Stimulated activated CD8-positive, alpha-beta memory T cell treated with anti-CD3 and anti-CD28 coated beads, Interleukin-15, amount 100 ng/mL, for 24 hours (primary cell): ENCODE data around the gene LAMA5.

Source experiments
- DNase-seq: peaks from one replicate; pipeline ENCODE4 v3.0.0-alpha.2; 2020; ENCODE audit warnings: low read depth

Gene LAMA5

DNA sequence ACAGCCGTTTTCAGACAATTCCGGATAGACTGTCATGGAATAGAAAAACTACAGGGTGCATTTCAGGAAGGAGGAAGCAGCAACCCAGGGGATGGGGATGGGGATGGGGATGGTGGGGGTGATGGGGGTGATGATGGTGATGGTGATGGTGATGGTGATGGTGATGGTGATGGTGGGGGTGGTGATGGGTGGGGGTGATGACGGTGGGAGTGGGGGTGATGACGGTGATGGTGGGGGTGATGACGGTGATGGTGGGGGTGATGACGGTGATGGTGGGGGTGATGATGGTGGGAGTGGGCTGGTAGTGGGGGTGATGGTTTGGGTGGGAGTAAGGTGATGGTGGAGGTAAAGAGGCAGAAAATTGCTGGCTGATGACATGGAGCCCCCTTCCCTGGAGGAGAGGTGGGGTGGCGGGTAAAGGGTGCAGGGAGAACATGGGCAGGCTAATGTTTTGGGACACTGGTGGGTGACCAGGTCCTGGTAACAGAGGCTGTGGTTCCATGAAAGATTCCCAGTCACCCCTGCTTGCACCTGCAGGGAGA lies 17.5 kb downstream of the LAMA5 start:
- no peak for DNase-seq

DNA sequence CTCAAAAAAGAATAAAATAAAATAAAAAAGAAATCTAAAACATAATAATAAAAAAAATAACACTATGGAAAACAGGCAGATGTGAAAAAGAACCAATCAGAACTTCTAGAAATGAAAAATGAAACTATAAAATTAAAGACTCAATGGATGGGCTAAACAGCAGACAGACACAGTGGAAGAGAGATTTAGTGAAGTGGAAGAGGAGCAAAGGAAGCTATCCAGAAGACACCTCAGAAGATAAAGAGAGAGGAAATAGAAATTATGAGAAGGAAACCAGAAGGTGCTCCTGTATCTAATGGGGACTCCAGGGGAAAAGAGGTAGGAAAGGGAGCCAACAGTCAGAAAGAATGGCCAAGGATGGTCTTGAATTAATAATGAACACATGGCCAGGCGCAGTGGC lies 18.5 kb downstream of the LAMA5 start:
- no peak for DNase-seq

DNA sequence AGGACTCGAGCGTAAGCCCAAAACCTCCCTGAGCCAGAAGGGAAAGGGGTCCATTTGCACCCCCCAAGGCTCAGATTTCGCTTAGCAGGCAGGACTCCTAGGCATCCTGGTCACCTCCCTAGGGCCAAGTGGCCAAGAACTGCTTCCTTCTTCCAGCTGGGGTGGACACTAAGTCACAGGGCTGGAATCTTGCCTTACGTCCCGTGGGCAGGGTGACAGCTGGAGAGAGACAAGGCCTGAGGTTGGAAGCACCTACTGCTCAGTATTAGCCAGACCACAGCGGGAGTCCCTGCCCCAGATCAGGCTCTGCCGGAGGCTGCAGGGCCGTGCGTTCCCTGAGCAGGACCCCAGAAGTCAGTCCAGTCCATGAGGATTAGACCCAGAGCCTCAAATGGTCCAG lies 19.7 kb downstream of the LAMA5 start:
- no peak for DNase-seq

DNA sequence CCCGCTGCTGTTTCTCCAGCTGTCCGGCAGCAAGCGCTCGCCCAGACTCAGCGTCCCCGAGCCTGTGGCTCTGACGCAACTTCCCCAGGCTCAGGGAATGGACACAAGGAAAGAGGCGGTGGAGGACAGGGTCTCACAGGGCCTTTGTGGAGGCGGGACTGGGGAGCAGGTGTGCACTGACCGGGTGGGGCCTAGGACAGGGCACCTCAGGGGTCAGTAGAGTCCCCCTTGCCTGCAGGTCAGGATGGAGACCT lies 20.0 kb downstream of the LAMA5 start:
- no peak for DNase-seq

DNA sequence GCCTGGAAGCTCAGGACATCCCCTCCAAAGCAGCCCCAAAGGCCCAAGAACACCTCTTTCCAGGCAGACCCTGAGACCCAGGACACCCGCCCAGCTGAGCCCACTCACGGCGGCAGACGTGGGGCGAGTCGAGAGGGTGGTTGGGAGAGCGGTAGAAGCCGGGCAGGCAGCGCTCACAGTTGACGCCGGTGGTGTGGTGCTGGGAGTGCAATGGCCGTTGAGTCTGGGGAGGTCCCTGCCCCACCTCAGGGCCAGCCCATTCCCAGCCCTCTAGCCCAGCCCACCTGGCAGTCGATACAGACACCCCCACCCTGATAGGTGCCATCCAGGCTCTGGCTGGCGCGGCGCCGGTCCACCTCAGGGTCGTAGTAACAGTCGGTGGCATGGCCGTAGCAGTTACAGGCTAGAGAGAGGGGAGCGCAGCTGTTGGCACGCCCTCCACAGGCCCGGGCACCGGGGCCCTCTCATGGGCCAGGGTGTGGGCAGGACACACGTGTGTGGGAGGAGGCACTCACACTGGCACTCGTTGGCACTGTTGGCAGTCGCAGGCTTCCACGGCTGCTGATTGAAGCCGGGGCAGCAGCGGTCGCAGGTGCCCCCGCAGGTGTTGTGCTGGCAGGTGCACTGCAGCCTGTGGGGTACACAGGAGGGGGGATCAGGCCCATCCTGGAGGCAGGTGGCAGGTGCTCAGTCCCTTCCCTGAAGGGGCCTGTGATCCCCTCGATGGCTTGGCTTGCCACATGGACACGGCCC lies 20.5 kb downstream of the LAMA5 start:
- no peak for DNase-seq

DNA sequence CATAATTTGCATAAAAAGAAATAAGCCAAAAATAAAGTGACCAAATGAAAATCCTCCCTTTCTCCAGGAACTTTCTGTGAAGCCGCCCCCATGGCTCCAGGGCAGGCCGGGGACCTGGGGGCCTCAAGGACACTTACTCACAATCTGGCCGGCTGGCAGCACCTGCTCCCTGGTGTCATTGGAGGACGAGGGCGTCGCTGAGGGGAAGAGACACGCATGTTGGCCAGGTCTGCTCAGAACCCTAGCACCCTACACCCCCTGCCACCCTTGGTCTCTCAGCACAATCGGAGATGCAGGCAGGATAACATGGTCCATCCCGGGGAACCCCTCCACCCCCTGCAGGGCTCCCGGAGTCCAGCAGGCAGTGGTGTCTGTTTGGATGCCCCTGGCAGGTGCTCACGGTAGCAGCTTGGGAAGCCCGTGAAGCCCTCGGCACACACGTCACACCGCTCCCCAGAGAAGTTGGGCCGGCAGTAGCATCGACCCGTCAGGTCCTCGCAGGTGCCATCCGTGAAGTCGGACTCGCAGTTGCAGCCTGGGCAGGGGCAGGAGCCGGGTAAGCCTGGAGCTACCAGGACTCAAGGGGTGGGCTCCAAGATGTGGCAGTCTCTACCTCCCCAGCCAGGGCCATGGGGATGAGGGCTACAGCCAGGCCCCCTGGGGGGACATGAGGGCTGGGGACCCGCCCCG lies 21.3 kb downstream of the LAMA5 start:
- no peak for DNase-seq

DNA sequence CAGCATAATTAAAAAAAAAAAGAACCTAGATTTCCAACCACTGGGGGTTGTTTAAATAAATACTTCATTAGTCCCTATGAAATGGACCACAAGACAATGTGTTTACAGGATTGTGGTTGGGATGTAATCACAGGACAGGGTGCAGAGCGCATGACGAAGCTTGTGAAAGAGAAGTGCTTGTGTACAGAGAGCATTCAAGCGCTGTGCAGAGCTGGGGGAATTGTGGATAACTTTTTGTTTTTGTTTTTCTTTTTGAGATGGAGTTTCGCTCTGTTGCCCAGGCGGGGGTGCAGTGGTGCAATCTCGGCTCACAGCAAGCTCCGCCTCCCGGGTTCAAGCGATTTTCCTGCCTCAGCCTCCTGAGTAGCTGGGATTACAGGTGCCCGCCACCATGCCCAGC lies 22.3 kb downstream of the LAMA5 start:
- no peak for DNase-seq

DNA sequence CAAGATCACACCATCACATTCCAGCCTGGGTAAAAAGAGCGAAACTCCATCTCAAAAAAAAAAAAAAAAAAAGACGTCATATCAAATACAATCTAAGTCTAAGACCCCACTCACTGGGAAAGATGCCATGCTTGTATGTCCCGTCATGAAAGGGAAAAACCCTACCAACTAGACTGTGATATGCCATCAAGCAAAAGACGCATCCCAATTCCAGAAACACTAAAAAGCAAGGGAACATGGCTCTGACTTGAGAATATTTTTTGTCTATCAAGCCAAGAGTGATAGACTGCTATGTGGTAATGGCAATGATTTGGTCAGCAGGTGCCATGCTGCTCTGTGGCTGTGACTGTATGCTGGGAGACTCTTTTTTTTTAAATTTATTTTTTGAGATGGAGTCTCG lies 23.0 kb downstream of the LAMA5 start:
- no peak for DNase-seq

DNA sequence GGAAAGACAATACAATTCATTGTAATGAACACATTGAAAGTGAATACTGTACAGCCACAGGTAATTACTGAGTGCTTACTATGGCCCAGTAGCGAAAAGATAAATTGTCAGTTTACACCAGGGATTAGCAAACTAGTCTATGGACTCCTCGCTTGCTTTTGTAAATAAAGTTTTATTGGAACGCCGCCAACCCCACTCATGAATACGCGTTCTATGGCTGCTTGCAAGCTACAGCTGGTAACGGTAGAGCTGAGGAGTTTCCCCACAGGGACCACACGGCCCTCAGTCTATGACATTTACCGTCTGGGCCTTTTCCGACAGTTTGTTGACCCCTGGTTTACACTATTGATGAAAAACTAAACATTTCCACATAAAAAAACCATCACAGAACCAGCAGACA lies 24.2 kb downstream of the LAMA5 start:
- no peak for DNase-seq

DNA sequence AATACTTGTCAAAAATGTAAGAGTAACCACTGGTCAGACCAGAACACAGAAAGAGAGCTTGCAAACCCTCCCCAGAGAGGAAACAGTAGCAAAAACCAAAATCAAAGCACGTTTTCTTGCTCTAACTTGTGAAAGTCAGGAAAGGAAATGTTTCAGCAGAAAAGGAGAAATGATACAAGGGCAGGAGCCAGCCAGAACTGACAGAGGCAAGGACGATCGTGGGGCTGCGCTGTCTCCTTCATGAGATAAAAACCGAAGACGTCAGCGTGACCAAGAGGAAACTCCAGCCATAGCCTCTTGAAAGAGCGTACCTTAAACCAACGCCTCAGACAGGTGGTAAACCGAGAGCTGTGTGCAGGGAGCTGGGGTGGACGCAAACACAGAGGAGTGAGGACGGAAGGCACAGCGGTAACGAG lies 27.5 kb downstream of the LAMA5 start:
- no peak for DNase-seq

DNA sequence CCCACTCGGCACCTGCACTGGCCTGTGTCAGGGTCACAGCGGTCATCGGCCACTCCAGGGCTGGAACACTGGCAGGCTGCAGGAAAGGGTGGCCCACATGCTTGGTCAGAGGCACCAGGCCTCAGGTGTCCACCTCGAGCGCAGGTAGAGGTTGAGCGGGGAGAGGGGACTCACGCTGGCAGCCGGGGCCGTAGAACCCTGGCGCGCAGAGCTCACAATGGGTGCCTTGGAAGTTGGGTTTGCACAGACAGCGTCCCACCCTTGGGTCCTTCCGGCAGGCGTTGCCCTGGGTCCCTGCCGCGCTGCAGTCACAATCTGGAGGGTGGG lies 28.9 kb downstream of the LAMA5 start:
- no peak for DNase-seq

DNA sequence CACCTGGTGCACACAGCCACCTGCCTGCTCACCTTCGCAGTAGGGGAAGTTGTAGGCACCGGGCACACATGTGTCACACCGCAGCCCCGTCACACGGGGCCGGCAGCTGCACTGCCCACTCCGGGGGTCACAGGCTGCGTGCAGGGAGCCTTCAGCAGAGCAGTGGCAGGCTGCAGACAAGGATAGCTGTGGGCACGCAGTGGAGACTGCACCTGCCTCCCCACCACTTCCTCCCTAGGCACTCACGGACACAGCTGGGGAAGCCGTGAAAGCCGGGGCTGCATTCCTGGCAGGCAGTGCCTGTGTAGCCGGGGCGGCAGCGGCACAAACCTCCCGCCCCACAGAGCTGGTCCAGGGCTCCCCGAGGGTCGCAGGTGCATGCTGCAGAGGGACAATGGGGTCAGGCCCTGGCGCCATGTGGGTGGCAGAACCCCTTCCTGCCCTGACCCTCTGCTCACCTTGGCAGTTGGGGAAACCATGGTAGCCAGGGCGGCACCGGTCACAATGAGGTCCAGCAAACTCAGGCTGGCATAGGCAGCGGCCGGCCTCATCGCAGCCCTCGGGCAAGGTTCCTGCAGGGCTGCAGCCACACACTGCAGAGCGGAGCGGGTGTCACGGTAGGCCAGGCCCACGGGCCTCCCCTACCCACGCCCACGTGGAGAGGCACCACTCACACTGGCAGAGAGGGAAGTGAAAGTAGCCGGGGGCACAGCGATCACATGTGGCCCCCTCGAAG lies 29.4 kb downstream of the LAMA5 start:
- DNase-seq, result no peak

DNA sequence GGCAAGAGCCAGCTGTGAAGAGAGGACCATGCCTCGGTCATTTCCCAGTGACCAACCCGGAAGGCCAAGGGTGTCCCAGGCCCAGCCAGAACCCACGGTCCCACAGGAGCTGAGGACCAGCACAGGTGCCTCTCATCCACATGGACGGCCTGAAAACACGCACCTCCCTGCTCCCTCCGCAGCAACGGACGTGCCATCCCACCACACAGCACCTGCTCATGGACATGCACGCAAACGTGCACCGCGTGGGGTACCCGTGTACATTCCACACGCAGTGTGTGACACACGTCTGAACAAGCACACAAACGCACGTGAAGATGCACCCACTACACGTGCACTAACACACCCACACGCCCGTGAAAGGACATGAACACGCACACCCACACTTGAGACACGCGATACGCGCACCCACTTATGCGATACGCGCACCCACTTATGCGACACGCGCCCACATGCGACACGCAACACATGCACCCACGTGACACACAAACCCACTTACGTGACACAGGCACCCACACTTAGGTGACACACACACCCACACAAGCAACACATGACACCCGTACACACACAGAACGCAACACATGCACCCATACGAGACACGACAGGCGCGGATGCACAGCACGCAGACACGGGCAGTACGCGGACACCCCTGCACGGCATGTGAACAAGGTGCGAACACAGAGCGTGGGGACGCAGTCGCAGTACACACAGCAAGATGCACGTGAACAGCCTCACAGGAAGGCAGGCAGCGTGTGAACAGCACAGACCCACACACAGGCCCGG lies 30.1 kb downstream of the LAMA5 start:
- DNase-seq, result no peak

DNA sequence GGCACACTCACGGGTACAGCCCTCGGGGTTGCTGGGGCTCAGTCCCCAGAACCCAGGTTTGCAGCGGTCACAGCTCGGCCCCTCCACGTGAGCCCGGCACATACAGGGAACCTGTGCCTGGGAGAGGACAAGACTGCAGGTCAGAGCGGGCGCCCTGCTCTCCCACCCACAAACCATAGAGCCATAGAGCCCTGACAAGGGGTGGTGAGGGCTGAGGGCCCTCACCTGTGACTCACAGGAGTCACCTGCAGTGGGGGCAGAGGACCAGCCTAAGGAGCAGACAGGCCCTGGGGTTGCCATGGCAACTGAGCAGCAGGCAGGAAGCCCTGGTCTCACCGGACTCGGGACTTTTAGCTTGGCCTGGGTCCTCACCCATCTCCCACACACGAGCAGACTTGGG lies 30.8 kb downstream of the LAMA5 start:
- DNase-seq, result no peak

DNA sequence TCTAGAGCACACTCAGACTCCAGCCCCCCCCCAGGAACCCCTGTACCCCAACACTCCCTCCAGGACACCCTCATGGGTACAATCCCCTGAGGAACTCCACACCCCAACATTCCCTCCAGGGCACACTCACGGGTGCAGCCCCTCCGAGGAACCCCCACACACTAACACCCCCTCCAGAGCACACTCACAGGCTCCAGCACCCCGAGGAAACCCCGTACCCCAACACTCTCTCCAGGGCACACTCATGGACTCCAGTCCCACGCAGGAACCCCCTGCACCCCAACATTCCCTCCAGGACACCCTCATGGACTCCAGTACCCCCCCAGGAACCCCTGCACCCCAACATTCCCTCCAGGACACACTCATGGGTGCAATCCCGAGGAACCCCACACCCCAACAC lies 31.6 kb downstream of the LAMA5 start:
- DNase-seq, result no peak

DNA sequence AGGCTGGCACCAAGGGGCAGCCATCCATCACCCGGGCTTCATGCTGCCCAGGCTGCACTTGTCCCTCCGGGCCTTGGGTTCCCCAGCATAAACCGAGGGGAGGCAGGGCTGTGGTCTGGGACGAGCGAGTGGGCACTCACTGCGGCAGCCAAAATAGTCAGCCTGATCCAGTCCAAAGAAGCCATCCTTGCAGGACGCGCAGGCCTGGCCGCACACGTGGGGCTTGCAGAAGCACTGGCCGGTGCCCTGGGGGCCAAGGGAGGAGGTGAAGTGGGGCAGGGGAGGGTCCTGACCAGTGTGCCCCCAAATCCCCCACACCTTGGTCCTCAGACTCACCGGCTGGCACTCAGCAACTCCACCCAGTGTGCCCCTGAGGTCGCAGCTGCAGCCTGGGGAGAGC lies 32.2 kb downstream of the LAMA5 start:
- DNase-seq, result no peak

DNA sequence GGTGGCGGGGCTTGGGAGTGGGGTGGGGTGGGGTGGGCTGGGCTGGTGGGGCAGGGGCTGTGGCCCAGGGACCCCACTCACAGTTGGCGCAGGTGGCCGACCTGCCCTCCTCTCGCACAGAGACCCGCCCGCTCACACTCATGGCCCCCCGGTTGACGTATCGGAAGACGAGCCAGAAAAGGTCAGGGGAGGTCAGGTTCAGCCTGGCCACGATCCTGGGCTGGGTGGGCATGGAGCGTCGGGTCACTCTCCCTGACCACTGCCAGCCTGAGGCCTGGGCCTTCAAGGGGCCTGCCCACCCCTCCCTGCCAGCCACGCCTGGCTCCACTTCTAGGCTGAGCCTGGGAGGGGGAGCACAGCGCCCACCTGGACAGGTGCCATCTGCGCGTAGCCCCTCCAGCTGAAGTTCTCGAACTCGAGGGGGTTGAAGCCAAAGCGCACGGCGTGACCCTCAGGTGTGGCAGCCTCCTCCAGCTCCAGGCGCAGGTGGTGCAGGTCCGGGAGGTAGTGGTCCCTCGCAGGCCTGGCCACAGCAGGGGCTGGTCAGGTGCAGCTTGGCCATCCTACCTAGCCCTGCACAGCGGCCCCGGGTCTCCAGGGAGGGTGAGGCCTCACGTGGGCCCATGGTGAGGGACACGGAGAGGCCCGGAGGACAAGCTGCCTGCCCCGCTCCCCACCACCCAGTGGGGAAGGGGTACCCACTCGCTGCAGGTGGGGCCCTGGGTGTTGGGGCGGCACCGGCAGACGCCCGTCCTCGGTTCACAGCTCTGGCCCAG lies 33.1 kb downstream of the LAMA5 start:
- no peak for DNase-seq

DNA sequence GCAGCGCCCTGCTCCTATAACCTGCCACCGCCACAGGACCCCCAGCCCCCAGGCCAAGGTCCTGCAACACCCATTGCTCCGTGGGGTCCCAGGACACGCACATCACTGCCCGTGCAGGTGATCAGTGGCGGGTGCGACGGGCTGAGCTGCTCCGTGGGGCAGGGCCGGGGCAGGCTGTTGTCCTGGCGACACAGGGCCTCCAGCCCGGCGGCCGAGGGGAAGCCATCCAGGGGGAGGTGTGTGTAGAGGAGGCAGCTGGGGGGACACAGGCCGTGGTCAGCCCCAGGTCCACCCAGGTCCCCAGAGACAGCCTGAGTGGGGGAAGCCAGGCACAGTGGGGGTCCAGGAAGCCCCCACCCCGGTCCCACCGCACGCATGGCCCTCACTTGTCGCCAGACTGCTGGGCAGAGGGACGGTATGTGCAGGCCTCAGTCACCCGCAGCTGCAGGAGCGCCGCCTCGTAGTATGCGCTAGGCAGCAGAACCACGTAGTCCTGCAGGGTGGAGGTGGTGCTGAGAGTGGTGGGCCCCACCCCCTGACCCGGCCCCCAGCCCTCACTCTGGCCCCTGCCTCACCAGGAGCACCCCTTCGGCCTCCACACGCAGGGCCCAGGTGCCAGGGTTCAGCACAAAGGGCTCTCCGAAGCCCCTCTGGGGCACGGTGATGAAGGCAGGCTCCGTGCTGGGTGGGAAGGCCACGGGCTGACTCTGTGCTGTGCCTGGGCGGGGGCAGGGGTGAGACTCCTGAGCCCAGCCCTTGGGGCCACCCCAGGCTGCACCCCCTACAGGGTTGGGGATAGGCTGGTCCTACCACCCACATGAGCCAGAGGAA lies 33.9 kb downstream of the LAMA5 start:
- no peak for DNase-seq

DNA sequence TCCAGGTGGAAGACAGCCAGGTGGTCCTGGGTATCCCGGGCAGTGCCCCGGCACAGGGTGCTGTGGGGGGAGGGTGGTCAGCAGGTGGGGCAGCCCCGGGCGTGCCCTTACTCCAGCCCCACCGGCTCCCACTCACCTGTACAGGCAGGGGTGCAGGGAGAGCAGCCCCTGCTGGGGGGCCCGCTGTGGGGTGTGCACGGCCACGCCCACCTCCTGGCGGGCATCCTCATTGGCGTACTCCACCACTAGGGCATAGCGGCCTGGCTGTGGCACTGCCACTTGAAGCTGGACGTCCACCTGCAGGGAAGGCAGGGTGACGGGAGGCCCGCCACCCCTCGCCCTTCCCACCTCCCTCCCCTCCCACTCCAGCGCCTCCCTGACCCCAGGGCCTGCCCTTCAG lies 34.7 kb downstream of the LAMA5 start:
- DNase-seq, result no peak

DNA sequence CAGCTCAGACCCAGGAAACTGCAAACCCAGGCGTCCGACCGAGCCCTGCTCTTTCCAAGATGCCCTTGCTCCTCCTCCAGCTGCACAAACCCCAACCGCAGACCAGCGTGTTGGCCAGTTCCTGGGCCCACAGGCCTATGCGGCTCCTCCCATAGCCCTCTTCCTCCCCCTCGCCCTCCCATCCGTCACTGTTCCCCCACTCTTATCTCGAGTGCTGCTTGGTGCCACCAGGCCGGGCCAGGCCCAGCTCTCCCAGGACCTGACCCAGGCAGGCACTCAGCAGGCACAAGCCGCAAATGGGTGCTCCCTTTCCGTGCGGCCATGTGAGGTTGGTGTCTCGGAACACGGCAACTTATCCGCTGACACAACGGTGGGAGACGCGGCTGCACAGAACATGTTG lies 35.8 kb downstream of the LAMA5 start:
- no peak for DNase-seq
